GM12878 (cell line): ENCODE data around the gene MCEMP1. TPM values are rescaled to one million over a fixed set of nuclear protein-coding genes. Genes with fewer than 3 reads are reported as not detected.

Experiments used
- ATAC-seq: fragments of 200-7000 bp; cut with Tn5 transposase; 3 replicates; pipeline ENCODE4 v1.9.1; 2020; ENCODE audit warnings: mild to moderate bottlenecking, moderate library complexity
- BruUV-seq: library from RNA; stranded (reverse); fragments of 400-500 nt; replicated peaks from 2 replicates; lab custom pipeline; 2021; lab: Mats Ljungman, UMichigan
- CTCF ChIA-PET: fragments of 300-600 bp; sonication (Branson Sonifier 250); formaldehyde crosslinking; extraction: SDS; loops from one replicate; lab custom pipeline; 2021; ENCODE audit warnings: inconsistent platforms; lab: Yijun Ruan, JAX
- POLR2A ChIA-PET: fragments of 350-600 bp; formaldehyde crosslinking; extraction: SDS; loops from one replicate; lab custom pipeline; 2021; ENCODE audit warnings: inconsistent platforms; lab: Charles Lee
- RAD21 ChIA-PET: fragments of 300-600 bp; sonication (Branson Sonifier 250); formaldehyde crosslinking; loops from one replicate; lab custom pipeline; 2023; ENCODE audit warnings: antibody characterized with exemption; ENCODE audit not compliant: unreplicated experiment; lab: Charles Lee
- SMC1A ChIA-PET: fragments of 300-600 bp; sonication (Branson Sonifier 250); formaldehyde crosslinking; loops from one replicate; lab custom pipeline; 2023; ENCODE audit not compliant: unreplicated experiment, uncharacterized antibody; lab: Charles Lee
- DNase-seq: peaks from one replicate; pipeline ENCODE4 v3.0.0-alpha.2; 2011; ENCODE audit warnings: low read depth, low spot score
- FAIRE-seq: peaks from 3 replicates; lab custom pipeline; 2011; peaks lifted over from hg19 to GRCh38; lab: Jason Lieb, UNC
- H2AFZ ChIP-seq: 2 replicates; pipeline ENCODE4 v1.6.0; 2011; ENCODE audit warnings: low read depth, low read length, control low read depth; ENCODE audit not compliant: control insufficient read depth
- H3K27ac ChIP-seq: 2 replicates; pipeline ENCODE4 v1.5.1; 2011; ENCODE audit warnings: control low read depth; ENCODE audit not compliant: control insufficient read depth, insufficient read depth
- H3K27me3 ChIP-seq, 2 experiments: replicated peaks in 1 of 2; 2 replicates each; pipeline versions ENCODE4 v1.6.0 to v1.6.1; 2011; ENCODE audit warnings: low read length in 1 of 2; ENCODE audit not compliant: control insufficient read depth in 2 of 2, insufficient read depth in 2 of 2
- H3K36me3 ChIP-seq, 2 experiments: 2 replicates each; pipeline ENCODE4 v1.5.1; 2011; ENCODE audit warnings: low read length in 1 of 2; ENCODE audit not compliant: control insufficient read depth in 2 of 2, insufficient read depth in 2 of 2
- H3K4me1 ChIP-seq: 2 replicates; pipeline ENCODE4 v1.6.1; 2011; ENCODE audit warnings: mild to moderate bottlenecking, low read length, moderate library complexity, mixed read lengths; ENCODE audit not compliant: control insufficient read depth, insufficient read depth
- H3K4me2 ChIP-seq: 2 replicates; pipeline ENCODE4 v1.6.0; 2011; ENCODE audit warnings: control low read depth; ENCODE audit not compliant: control insufficient read depth, insufficient read depth
- H3K4me3 ChIP-seq: fragments of 200-600 bp; sonication (generic); 2 replicates; pipeline ENCODE4 v1.5.1; 2016
- H3K79me2 ChIP-seq: 2 replicates; pipeline ENCODE4 v1.6.0; 2011; ENCODE audit warnings: low read length; ENCODE audit not compliant: control insufficient read depth, insufficient read depth
- H3K9ac ChIP-seq: 2 replicates; pipeline ENCODE4 v1.8.0; 2011; ENCODE audit warnings: low read length, control low read depth, mixed read lengths; ENCODE audit not compliant: control insufficient read depth, insufficient read depth
- H3K9me3 ChIP-seq: replicated peaks from 3 replicates; pipeline ENCODE4 v1.5.1; 2011; ENCODE audit warnings: mild to moderate bottlenecking, low read length; ENCODE audit not compliant: control insufficient read depth, insufficient read depth
- H4K20me1 ChIP-seq: 2 replicates; pipeline ENCODE4 v1.6.0; 2011; ENCODE audit not compliant: control insufficient read depth, insufficient read depth
- DPF2 ChIP-seq: fragments of 450-650 bp; IDR thresholded peaks from 2 replicates; pipeline ENCODE4 v1.6.1; 2017; ENCODE audit warnings: mild to moderate bottlenecking
- ESRRA ChIP-seq: IDR thresholded peaks from 2 replicates; pipeline ENCODE4 v1.6.1; 2012; ENCODE audit warnings: mild to moderate bottlenecking, low read length, improper control_type of control experiment
- IRF5 ChIP-seq: fragments of 450-650 bp; IDR thresholded peaks from 2 replicates; pipeline ENCODE4 v1.6.1; 2017; ENCODE audit warnings: borderline replicate concordance
- NFYB ChIP-seq: IDR thresholded peaks from 2 replicates; pipeline ENCODE4 v1.6.1; 2011; ENCODE audit warnings: low read depth, mild to moderate bottlenecking, low read length, improper control_type of control experiment, moderate library complexity; ENCODE audit not compliant: insufficient read depth
- NR2C1 ChIP-seq: fragments of 450-650 bp; IDR thresholded peaks from 2 replicates; pipeline ENCODE4 v1.6.1; 2017; ENCODE audit warnings: antibody characterized with exemption, mild to moderate bottlenecking, moderate library complexity
- PKNOX1 ChIP-seq: fragments of 450-650 bp; IDR thresholded peaks from 2 replicates; pipeline ENCODE4 v1.6.1; 2016; ENCODE audit warnings: mild to moderate bottlenecking
- RAD21 ChIP-seq: IDR thresholded peaks from 2 replicates; pipeline ENCODE4 v1.6.1; 2011; ENCODE audit warnings: mild to moderate bottlenecking, low read depth, low read length, moderate library complexity; ENCODE audit not compliant: insufficient read depth
- SMAD1 ChIP-seq: fragments of 450-650 bp; IDR thresholded peaks from 2 replicates; pipeline ENCODE4 v1.6.1; 2018; ENCODE audit warnings: mild to moderate bottlenecking, low read depth; ENCODE audit not compliant: partially characterized antibody
- ZBED1 ChIP-seq: IDR thresholded peaks from 2 replicates; pipeline ENCODE4 v1.6.1; 2016; ENCODE audit warnings: borderline replicate concordance
- WGBS: methylation state at CpG from one replicate; pipeline ENCODE4 v1.1.6; 2016; ENCODE audit warnings: low lambda C conversion rate; ENCODE audit not compliant: insufficient replicate concordance, insufficient coverage; ENCODE audit errors: missing lambda C conversion rate; 5-methylcytosine and 5-hydroxymethylcytosine counted together
- in situ Hi-C: fragments of 300-500 bp; cut with MboI; formaldehyde crosslinking; loops from 9 replicates; pipeline ENCODE4 v1.14.3; 2018; ENCODE audit warnings: mixed read lengths
- intact Hi-C: fragments of 100-400 bp; cut with micrococcal nuclease; formaldehyde crosslinking; loops from one replicate; pipeline ENCODE4 v1.14.2; 2022; ENCODE audit not compliant: unreplicated experiment
- polyA plus RNA-seq, 11 experiments: library from polyadenylated mRNA; depleted of rRNA in 4 of 11; unstranded in 6 of 11; stranded (reverse) in 5 of 11; fragments of >200 nt; fragmentation: Nextera tagmentation in 4 of 11; fragmentation: Illumina TruSeq in 1 of 11; extraction: Ambion mirVana in 4 of 11; extraction: Trizol in 1 of 11; gene quantifications; 1 replicate in 1 of 11; 2 replicates in 10 of 11; pipeline versions ENCODE4 v1.2.1 to v1.2.3, GENCODE V29; 2011 to 2016; ENCODE audit warnings: inconsistent platforms in 2 of 11, missing spikeins in 2 of 11, low read depth in 1 of 11
- total RNA-seq, 4 experiments: library from RNA; depleted of rRNA in 3 of 4; stranded (reverse); fragments of >200 nt in 3 of 4; fragmentation: Illumina TruSeq in 1 of 4; extraction: Trizol in 1 of 4; gene quantifications; 2 replicates each; pipeline versions ENCODE4 v1.2.1 to v1.2.3, GENCODE V29; 2013 to 2021
- TF ChIP-seq, protein P1 (sequence below): IDR thresholded peaks from 2 replicates; pipeline ENCODE4 v1.6.1; 2011; ENCODE audit warnings: mild to moderate bottlenecking, low read depth, low read length, moderate library complexity; ENCODE audit not compliant: insufficient replicate concordance

MCEMP1 gene
- total and polyA plus RNA-seq, 10 of the 15 experiments (the other 5 are each of a cell fraction or from before 2014, with no cell fraction given): 0.08 to 0.55 (median 0.26) TPM; not detected in 1

DNA sequence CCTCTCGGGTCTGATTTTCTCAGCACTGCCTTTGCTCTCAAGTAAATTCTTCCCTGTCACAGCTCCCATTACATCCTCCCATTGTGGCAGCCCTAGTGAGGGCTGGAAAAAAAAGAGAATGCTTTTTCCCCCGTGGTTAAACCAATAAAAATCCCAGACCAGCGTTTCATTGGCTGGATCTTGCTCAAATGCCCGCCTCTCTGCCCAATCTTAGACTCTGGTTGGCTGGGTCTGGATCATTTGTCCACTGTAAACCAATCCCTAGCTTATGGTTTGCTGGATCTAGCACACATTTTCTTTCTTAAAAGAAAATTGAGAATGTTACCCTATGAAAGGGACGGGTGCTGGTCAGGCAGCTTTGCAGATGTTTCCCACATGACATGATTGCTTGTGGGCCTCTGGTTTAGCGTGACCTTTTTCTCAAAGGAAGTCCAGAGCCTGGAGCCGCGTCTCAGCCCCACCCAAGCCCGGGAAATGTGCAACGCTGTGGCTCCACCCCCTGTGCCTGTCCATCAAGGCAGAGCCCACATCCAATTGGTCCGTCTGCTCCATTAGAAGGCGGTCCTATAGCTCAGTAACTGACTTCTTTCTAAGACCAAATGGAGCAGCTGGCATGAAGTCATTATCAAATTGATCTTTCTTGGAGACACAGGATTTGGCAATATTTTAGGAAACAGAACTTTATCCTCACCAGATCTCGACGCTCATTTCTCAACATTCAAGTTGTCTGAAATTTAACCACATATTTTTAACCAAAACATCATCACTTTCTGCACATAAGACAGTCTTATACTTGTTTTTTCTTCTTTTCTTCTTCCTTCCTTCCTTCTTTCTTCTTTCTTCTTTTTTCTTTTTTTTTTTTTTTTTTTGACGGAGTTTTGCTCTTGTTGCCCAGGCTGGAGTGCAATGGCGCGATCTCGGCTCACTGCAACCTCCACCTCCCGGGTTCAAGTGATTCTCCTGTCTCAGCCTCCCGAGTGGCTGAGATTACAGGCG lies 2.6 kb upstream of the MCEMP1 start:
- ChIA-PET POLR2A (interaction anchor here (0.5 to 0.8 kb wide), 3 partner anchors 16 to 248 kb away, joined by 3 to 5 read pairs (median 3); no protein-coding TSS in a partner anchor), RAD21 (no interaction called here), SMC1A (interaction anchor here (1.1 kb wide), 1 partner anchor 22 kb away, joined by 3 read pairs; no protein-coding TSS in a partner anchor), CTCF (interaction anchor here (0.9 to 2.0 kb wide), 2 partner anchors 106 to 147 kb away, joined by 3 to 5 read pairs; no protein-coding TSS in a partner anchor)
- Histone ChIP-seq H3K36me3 (no peaks in the 10 kb centered on the region), H3K4me3 (no peak overlapping the region), H3K4me2 (no peak overlapping the region), H2AFZ (no peak overlapping the region), H3K9ac (no peak overlapping the region), H3K27me3 (peaks cover 4 to 7% of the 10 kb centered on the region in 2 experiments; a peak in 3 of 4 replicates), H4K20me1 (no peaks in the 10 kb centered on the region), H3K79me2 (no peaks in the 10 kb centered on the region), H3K4me1 (peaks cover 23% of the 10 kb centered on the region), H3K27ac (no peak overlapping the region), H3K9me3 (no peaks in the 10 kb centered on the region; the same call in 2 of the 3 replicates)
- 35% methylated on average over 17 of the region's 21 CpGs for WGBS
- intact Hi-C loops (loop anchor here (10.0 kb wide), 1 partner anchor 290 kb away; no protein-coding TSS in a partner anchor), in situ Hi-C loops (no loop called here)
- BruUV-seq: no TSS peak
- ATAC-seq (peak; percentile 55), FAIRE-seq (peak; percentile 91), DNase-seq (no peak)
- TF ChIP-seq SMAD1: no peak
- TF ChIP-seq, protein P1, sequence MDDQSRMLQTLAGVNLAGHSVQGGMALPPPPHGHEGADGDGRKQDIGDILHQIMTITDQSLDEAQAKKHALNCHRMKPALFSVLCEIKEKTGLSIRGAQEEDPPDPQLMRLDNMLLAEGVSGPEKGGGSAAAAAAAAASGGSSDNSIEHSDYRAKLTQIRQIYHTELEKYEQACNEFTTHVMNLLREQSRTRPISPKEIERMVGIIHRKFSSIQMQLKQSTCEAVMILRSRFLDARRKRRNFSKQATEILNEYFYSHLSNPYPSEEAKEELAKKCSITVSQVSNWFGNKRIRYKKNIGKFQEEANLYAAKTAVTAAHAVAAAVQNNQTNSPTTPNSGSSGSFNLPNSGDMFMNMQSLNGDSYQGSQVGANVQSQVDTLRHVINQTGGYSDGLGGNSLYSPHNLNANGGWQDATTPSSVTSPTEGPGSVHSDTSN: peak; percentile 92
- no peak for TF ChIP-seq ZBED1
- TF ChIP-seq PKNOX1: peak; percentile 95
- TF ChIP-seq IRF5: no peak
- TF ChIP-seq DPF2: no peak
- peak; percentile 65; the same call in 1 of the 2 replicates for TF ChIP-seq NFYB
- no peak for TF ChIP-seq ESRRA
- TF ChIP-seq RAD21: no peak
- no peak for TF ChIP-seq NR2C1
